Karpas-422 (cell line): Measurements from ENCODE around the gene GGTA1. TPM values are rescaled to one million over a fixed set of nuclear protein-coding genes. Genes with fewer than 3 reads are reported as not detected.
"Not testable (repeated sequence)": the region's sequence is repeated elsewhere in the genome, so short reads cannot be mapped to it uniquely, and the experiment has no call there.

Source experiments
- DNase-seq: peaks from one replicate; pipeline ENCODE4 v3.0.0-alpha.2; 2015
- H2AFZ ChIP-seq: fragments of 200-600 bp; sonication (generic); 2 replicates; pipeline ENCODE4 v1.6.1; 2014; ENCODE audit warnings: antibody characterized with exemption, low read length, mixed read lengths
- H3K27ac ChIP-seq: fragments of 200-600 bp; sonication (generic); 2 replicates; pipeline ENCODE4 v1.5.1; 2014; ENCODE audit warnings: mild to moderate bottlenecking, low read length, moderate library complexity
- H3K27me3 ChIP-seq: fragments of 200-600 bp; sonication (generic); 2 replicates; pipeline ENCODE4 v1.6.1; 2014; ENCODE audit warnings: low read length, mixed read lengths
- H3K36me3 ChIP-seq: fragments of 200-600 bp; sonication (generic); 2 replicates; pipeline ENCODE4 v1.6.1; 2014; ENCODE audit warnings: low read length, mixed read lengths; ENCODE audit not compliant: insufficient read depth
- H3K4me1 ChIP-seq: fragments of 200-600 bp; sonication (generic); 2 replicates; pipeline ENCODE4 v1.6.1; 2014; ENCODE audit warnings: mild to moderate bottlenecking, low read length, mixed read lengths
- H3K4me2 ChIP-seq: fragments of 200-600 bp; sonication (generic); 2 replicates; pipeline ENCODE4 v1.6.1; 2014; ENCODE audit warnings: low read length, low read depth, mild to moderate bottlenecking; ENCODE audit not compliant: poor library complexity, severe bottlenecking
- H3K4me3 ChIP-seq: fragments of 200-600 bp; sonication (generic); 2 replicates; pipeline ENCODE4 v1.5.1; 2014; ENCODE audit warnings: mild to moderate bottlenecking, antibody characterized with exemption, low read length, mixed read lengths
- H3K79me2 ChIP-seq: fragments of 200-600 bp; sonication (generic); 2 replicates; pipeline ENCODE4 v1.6.1; 2014; ENCODE audit warnings: mild to moderate bottlenecking, low read length, mixed read lengths
- H3K9ac ChIP-seq: fragments of 200-600 bp; sonication (generic); 2 replicates; pipeline ENCODE4 v1.6.0; 2014; ENCODE audit warnings: low read length
- H3K9me2 ChIP-seq: fragments of 200-600 bp; sonication (generic), shearing (Covaris generic); replicated peaks from 2 replicates; pipeline ENCODE4 v1.6.0; 2014; ENCODE audit warnings: mild to moderate bottlenecking, low read length, moderate library complexity; ENCODE audit not compliant: insufficient read depth
- H3K9me3 ChIP-seq: fragments of 300-700, 200-600 bp; sonication (generic); 2 replicates; pipeline ENCODE4 v1.6.1; 2014; ENCODE audit warnings: low read length, mixed read lengths
- H4K20me1 ChIP-seq: fragments of 200-600 bp; sonication (generic); 2 replicates; pipeline ENCODE4 v1.6.1; 2014; ENCODE audit warnings: mild to moderate bottlenecking, antibody characterized with exemption, low read length, low read depth; ENCODE audit not compliant: insufficient read depth
- total RNA-seq: library from RNA; depleted of rRNA; stranded (reverse); fragments of >200 nt; shearing (Covaris generic); gene quantifications from 2 replicates; pipeline ENCODE4 v1.2.3, GENCODE V29; 2014; ENCODE audit warnings: low replicate concordance

GGTA1 gene
- total RNA-seq, 1 experiment from 2014 or later, result not detected

DNA sequence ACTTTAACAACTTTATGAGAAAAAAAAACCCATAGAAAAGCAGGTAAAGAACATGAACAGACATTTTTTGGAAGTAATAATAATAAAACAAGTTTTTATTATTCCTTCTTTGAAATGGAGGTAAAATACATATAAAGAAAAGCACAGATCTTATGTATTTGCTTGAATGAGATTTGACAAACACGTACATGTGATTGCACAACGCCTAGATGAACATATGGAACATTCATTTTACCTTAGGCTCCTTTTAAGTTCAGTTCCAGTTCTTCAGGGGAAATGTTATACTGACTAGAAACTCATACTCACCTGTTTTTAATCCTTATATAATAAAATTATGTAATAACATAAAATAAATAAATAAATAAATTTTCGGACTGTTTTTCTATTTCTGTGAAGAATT, 61.8 kb downstream of the GGTA1 start:
- H2AFZ ChIP-seq, result no peak overlapping the region
- no peaks in the 10 kb centered on the region for H3K27me3 ChIP-seq
- H3K4me1 ChIP-seq, result no peaks in the 10 kb centered on the region
- no peaks in the 10 kb centered on the region for H4K20me1 ChIP-seq
- H3K9me3 ChIP-seq, result no peaks in the 10 kb centered on the region
- H3K4me2 ChIP-seq, result no peak overlapping the region
- DNase-seq, result no peak
- H3K9ac ChIP-seq, result no peak overlapping the region
- no peaks in the 10 kb centered on the region for H3K79me2 ChIP-seq
- H3K27ac ChIP-seq, result no peak overlapping the region
- no peaks in the 10 kb centered on the region for H3K9me2 ChIP-seq
- no peak overlapping the region for H3K4me3 ChIP-seq
- no peaks in the 10 kb centered on the region for H3K36me3 ChIP-seq

- H3K4me1 ChIP-seq, result not testable (repeated sequence)
Observed at GRCh38 chr9:121437046-121437445, 62.6 kb downstream of the GGTA1 start.

DNA sequence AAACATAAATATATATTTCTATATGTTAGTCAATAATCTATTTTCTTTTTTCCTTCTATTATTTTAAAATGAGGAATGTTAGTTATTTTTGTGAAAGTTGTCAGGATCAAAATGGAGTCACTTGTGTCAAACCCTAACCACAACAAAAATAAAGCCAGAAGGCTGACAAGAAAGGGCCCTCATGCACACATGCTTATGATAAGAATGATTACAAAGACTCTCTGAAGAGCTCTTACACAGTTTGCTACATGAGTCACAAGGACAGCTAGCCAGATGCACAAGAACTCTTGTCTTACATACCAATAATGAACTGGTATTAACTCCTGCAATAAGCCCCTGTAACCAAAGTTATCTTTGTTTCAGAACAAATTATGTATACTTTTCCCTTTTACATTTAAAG, 64.7 kb downstream of the GGTA1 start:
- no peak overlapping the region for H3K9ac ChIP-seq
- H3K79me2 ChIP-seq, result no peaks in the 10 kb centered on the region
- H3K36me3 ChIP-seq, result no peaks in the 10 kb centered on the region
- no peaks in the 10 kb centered on the region for H4K20me1 ChIP-seq
- H3K9me2 ChIP-seq, result no peaks in the 10 kb centered on the region
- H3K27ac ChIP-seq, result no peak overlapping the region
- H3K4me2 ChIP-seq, result no peak overlapping the region
- no peak overlapping the region for H2AFZ ChIP-seq
- H3K9me3 ChIP-seq, result no peaks in the 10 kb centered on the region
- H3K27me3 ChIP-seq, result no peaks in the 10 kb centered on the region
- no peaks in the 10 kb centered on the region for H3K4me1 ChIP-seq
- DNase-seq, result no peak
- H3K4me3 ChIP-seq, result no peak overlapping the region

More at GRCh38 chr9:121437046-121437445, 62.6 kb downstream of the GGTA1 start:
- not testable (repeated sequence) for H2AFZ ChIP-seq, DNase-seq, H3K27ac ChIP-seq, H3K9ac ChIP-seq, H3K79me2 ChIP-seq, H3K4me2 ChIP-seq, H3K4me3 ChIP-seq, H4K20me1 ChIP-seq, H3K27me3 ChIP-seq, H3K9me2 ChIP-seq, H3K9me3 ChIP-seq, H3K36me3 ChIP-seq

DNA sequence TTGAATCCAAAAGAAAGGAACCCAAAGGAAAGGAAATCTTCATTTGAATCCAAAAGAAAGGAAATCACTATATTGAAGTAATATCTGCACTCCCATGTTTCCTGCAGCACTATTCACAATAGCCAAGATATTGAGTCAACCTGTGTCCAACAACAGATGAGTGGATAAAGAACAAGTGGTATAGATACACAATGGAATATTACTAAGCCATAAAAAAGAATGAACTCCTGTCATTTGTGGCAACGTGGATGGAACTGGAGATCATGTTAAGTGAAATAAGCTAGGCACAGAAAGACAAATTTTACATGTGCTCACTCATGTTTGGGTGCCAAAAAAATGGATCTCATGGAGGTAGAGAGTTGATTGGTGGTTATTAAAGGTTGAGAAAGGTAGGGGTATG, 71.7 kb downstream of the GGTA1 start:
- no peaks in the 10 kb centered on the region for H3K36me3 ChIP-seq
- no peak overlapping the region for H3K4me2 ChIP-seq
- 0 out of 2 replicates have a peak, but pooled peaks cover 3% of the 10 kb centered on the region for H3K4me1 ChIP-seq
- no peak overlapping the region for H2AFZ ChIP-seq
- H4K20me1 ChIP-seq, result no peaks in the 10 kb centered on the region
- H3K9me2 ChIP-seq, result no peaks in the 10 kb centered on the region
- no peak overlapping the region for H3K9ac ChIP-seq
- H3K9me3 ChIP-seq, result no peaks in the 10 kb centered on the region
- no peak overlapping the region for H3K27ac ChIP-seq
- H3K4me3 ChIP-seq, result no peak overlapping the region
- DNase-seq, result no peak
- no peaks in the 10 kb centered on the region for H3K79me2 ChIP-seq
- 0 out of 2 replicates have a peak, but pooled peaks cover 2% of the 10 kb centered on the region for H3K27me3 ChIP-seq

- no peaks in the 10 kb centered on the region for H3K79me2 ChIP-seq
- H3K9me3 ChIP-seq, result no peaks in the 10 kb centered on the region
- no peak overlapping the region for H2AFZ ChIP-seq
Observed at GRCh38 chr9:121424024-121424432, 75.6 kb downstream of the GGTA1 start.

GRCh38 chr9:121411993-121412392, 87.7 kb downstream of the GGTA1 start:
- no peak for DNase-seq
- Histone ChIP-seq H3K9me3 (no peaks in the 10 kb centered on the region), H3K4me3 (no peak overlapping the region), H3K4me1 (no peaks in the 10 kb centered on the region), H3K4me2 (no peak overlapping the region), H3K36me3 (no peaks in the 10 kb centered on the region), H3K79me2 (no peaks in the 10 kb centered on the region), H3K9ac (no peak overlapping the region), H2AFZ (no peak overlapping the region), H3K27ac (no peak overlapping the region), H3K27me3 (no peaks in the 10 kb centered on the region), H4K20me1 (no peaks in the 10 kb centered on the region), H3K9me2 (no peaks in the 10 kb centered on the region)

More at GRCh38 chr9:121424024-121424432, 75.6 kb downstream of the GGTA1 start:
- no peak overlapping the region for H3K4me2 ChIP-seq
- no peaks in the 10 kb centered on the region for H3K9me2 ChIP-seq
- DNase-seq, result no peak
- H3K4me1 ChIP-seq, result 0 out of 2 replicates have a peak, but pooled peaks cover 3% of the 10 kb centered on the region
- H3K9ac ChIP-seq, result no peak overlapping the region
- no peaks in the 10 kb centered on the region for H3K36me3 ChIP-seq
- H3K27ac ChIP-seq, result no peak overlapping the region
- no peak overlapping the region for H3K4me3 ChIP-seq
- H4K20me1 ChIP-seq, result no peaks in the 10 kb centered on the region
- 0 out of 2 replicates have a peak, but pooled peaks cover 2% of the 10 kb centered on the region for H3K27me3 ChIP-seq

- H3K9me2 ChIP-seq, result no peaks in the 10 kb centered on the region
- H3K4me3 ChIP-seq, result no peak overlapping the region
- no peaks in the 10 kb centered on the region for H4K20me1 ChIP-seq
- H3K79me2 ChIP-seq, result no peaks in the 10 kb centered on the region
- no peak overlapping the region for H3K9ac ChIP-seq
- H2AFZ ChIP-seq, result no peak overlapping the region
- H3K27ac ChIP-seq, result no peak overlapping the region
- no peaks in the 10 kb centered on the region for H3K36me3 ChIP-seq
- no peak for DNase-seq
- no peaks in the 10 kb centered on the region for H3K9me3 ChIP-seq
- H3K4me2 ChIP-seq, result no peak overlapping the region
- peaks cover 2% of the 10 kb centered on the region; the same call in 1 of the 2 replicates for H3K27me3 ChIP-seq
- no peaks in the 10 kb centered on the region for H3K4me1 ChIP-seq
Observed at GRCh38 chr9:121405899-121406298, 93.7 kb downstream of the GGTA1 start.
